ENCODE results near the gene ADGRB2.
A peak's percentile ranks its signal among the peaks of the same experiment; 100 is the strongest.

Gene ADGRB2

DNA sequence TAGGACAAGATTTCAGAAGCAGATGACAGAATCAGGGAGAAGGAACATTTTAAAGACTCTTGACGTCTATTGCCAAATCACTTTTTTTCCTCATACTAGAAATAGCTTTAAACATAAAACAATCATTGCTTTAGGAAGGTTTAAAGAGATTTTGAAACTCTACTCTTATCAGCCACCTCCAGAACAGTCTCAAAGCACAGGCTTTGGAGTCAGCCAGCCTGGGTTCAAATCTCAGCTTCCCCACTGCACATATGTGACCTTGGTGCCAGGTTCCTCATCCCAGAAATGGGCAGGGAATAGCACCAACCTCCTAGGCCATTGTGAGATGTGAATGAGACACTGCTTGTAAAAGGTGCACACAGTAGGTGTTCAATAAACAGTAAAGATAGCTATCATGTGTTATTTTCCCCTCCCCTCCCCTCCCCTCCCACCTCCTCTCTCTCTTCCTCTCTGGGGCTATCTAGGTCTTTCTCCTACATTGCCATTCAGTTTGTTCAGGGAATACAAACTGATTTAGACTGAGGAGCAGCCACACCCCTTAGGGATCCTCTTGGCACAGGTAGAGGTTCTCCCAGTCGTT, 31.0 kb upstream of the ADGRB2 start:
- no peak for DNase-seq

- no peak for DNase-seq
These were observed 29.6 kb upstream of the ADGRB2 start for GRCh38 chr1:31793586-31794285.

GRCh38 chr1:31793086-31793485, 28.9 kb upstream of the ADGRB2 start:
- no peak for DNase-seq

DNA sequence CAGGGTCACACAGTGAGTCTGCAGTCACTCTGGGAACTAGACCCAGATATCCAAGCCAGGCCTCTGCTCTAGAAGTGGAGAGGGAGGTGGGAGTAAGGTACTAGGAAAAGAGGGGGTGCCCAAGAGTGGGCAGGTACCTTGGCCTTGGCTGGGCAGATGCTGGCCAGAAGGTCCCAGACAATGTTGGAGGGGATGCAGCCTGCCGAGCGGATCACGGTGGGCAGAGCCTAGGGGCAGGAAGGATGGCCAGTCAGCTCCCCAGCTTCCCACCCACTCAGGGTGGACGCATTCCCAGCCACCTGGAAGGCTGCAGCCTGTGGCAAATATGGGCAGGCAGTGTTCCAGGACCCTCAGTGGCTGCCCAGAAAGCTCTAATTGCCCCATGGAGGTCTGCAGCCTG, 28.4 kb upstream of the ADGRB2 start:
- no peak for DNase-seq

DNA sequence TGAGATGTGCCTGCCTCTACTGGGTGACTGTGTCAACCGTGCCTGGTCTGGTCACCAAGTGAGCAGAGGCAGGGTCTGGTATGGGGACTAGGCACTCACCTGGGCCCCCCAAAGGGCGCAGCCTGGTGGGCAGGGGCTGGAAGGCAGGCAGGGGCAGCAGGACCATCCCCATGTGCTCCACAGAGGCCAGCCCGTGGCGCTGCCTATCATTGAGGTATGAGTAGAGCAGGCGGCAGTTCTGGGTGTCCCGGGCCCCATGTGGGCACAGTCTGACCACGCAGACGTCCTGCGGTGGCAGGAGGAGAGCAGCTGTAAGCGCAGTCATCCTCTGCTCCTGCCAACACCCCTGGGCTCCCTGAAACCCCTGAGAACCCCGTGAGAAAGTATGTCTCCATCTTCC, 28.0 kb upstream of the ADGRB2 start:
- DNase-seq: no peak

- no peak for DNase-seq
These were observed 27.2 kb upstream of the ADGRB2 start for GRCh38 chr1:31791131-31791858.

DNA sequence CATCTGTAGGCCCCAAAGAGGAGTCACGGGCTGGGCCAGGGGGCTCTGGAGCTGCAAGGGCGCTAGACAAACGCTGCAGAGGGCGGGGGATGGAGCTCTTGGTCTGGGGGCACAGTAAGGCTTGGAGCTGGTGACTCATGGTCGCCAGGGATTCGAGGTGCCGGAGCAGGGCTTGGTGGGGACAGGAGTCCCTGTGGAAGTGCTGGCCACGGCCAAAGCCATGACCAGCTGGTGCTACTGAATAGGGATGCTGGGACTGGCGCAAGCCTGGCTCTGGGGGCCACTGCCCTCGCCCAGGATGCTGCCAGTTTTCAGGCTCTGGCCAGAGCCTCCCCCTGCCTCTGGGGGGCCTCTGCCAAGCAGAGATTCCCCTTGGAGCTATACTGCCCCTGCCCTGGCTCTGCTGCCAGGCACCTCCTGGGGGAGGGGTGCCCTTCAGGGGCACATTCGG, 26.5 kb upstream of the ADGRB2 start:
- DNase-seq: no peak

- no peak for DNase-seq
These were observed 26.0 kb upstream of the ADGRB2 start for GRCh38 chr1:31790140-31790539.

GRCh38 chr1:31789259-31790065, 25.3 kb upstream of the ADGRB2 start:
- DNase-seq: peak; percentile 44 to 98 (median 89)

DNA sequence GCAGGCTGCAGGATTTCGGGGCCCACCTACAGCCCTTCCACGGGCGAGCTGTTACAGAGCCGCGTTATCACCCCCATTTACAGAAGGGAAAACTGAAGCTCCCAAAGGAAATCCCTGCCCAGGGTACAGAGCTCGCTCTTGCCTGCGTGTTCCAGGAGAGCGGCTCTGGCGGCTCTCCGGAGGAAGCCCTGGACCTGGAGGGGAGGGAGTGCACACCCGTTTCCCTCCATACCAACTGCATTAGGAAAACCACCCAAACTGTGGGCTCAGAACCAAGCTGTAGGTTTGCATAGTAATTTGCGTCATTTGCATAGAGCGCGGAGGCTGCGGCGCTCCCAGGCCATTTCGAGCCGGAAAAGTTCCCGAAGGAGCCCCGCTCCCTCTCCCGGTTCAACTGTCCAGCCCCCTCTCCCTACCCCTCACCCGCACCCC, 24.7 kb upstream of the ADGRB2 start:
- DNase-seq: peak in 3 of 51 donors; percentile 85 to 94 (median 87)

DNA sequence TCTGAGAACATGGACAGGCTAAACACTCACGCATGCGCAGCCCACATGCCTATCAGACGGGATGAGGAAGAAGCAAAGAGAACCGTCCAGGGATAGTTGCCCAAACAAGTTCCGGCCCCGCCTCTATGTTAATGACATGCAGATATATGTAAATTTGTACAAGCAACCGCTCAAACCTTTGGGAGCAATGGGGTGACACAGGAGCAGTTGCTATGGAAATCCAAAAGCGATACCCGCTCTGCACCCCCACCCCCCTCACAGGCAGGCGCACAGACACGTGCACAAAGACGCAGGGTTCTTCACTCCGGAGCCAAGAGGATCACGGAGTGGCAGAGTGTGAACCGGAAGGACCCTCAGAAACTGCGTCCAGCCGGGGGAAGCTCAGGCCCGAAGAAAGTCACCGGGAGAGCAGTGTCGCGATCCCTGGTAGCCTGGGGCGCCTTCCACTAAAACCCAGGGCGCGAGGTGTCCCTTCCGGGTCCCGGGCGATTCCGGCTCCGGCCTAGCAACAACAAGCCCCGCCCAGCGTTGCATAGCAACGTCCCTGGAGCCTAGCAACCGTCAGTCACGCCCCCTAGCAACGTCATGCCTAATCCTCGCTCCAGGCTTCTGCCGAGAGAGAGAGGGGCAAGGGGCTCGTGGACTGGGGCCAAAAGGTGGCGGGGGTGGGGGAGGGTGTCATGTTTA, 24.1 kb upstream of the ADGRB2 start:
- DNase-seq: peak; percentile 59 to 97 (median 89)

DNA sequence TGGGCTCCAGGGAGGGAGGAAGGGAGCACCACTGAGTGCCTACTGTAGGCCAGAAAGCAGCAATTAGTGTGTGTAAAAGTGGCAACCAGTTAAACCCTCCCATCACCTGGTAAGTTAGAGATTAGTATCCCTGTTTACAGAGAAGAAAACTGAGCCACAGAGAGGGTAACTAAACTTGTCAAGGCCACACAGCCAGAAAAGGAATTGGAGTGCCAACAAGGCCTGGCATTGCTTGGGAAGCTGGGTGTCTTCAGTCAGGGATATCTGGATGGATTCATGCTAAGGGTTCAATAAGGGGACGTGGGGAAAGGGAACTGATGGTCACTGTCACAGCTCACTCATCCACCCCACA, 23.6 kb upstream of the ADGRB2 start:
- DNase-seq: no peak

DNA sequence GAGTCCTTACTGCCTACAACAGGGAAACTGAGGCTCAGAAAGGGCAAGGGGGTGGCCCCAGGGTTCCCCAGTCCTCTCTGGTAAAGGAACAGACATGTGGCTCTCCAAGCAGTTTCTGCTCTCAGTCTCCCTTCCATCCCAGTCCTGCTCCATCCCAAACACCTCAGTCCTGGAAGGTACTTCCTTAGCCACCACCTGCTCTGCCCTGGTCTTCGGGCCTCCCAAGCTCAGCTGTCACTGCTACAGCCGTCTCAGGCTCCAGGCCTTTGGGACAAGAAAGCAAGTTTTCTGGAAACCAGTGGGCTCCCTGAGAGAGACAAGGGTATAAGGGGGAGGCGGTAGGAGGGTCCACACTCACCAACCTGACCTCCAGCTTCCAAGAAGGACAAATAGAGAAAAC, 23.1 kb upstream of the ADGRB2 start:
- no peak for DNase-seq

DNA sequence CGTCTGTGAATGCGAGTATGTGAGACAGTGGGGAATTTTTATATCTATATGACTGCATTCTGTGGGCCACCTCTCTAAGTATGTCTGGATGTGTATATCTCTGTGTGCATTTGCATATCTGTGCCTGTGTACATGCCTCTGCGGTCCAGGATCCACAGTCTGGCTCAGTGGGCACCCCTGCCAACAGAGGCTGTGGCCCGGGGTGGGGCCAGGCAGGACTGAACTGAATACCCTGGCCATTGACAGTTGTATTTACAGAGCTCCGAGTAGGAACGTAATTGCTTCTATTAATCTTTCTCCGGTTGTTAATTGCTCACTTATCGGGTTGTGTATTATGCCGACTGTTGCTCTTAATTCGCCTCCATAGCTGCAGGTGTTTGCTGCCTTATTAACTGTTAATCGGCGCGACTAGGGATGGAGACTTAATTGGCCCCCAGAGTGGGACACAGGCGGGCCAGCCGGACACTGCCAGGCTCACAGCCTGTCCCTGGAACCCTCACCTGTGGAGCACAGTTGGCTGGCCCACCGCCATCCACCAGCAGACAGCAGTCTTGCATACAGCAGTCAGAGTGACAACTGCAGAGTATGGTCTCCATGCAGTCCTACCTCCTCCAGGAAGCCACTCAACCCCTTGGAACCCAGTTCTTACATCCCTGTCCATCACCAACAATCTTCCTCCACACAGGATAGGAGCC, 22.4 kb upstream of the ADGRB2 start:
- DNase-seq: no peak

DNA sequence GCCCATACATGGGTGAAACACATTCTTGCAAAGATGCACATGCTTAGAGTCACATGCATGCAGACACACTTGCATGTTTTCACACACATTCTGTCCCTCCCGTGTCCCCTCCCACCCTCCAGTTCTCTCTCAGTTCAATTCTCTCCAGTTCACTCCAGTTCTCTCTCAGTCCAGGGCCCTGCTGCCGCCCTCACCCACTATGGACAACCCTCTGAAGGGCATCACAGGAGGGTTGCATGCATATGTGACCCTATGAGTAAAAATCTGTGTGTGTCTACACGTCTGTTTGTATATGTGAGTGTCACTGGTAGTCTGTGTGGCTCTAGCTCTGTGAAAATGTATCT, 21.8 kb upstream of the ADGRB2 start:
- no peak for DNase-seq

DNA sequence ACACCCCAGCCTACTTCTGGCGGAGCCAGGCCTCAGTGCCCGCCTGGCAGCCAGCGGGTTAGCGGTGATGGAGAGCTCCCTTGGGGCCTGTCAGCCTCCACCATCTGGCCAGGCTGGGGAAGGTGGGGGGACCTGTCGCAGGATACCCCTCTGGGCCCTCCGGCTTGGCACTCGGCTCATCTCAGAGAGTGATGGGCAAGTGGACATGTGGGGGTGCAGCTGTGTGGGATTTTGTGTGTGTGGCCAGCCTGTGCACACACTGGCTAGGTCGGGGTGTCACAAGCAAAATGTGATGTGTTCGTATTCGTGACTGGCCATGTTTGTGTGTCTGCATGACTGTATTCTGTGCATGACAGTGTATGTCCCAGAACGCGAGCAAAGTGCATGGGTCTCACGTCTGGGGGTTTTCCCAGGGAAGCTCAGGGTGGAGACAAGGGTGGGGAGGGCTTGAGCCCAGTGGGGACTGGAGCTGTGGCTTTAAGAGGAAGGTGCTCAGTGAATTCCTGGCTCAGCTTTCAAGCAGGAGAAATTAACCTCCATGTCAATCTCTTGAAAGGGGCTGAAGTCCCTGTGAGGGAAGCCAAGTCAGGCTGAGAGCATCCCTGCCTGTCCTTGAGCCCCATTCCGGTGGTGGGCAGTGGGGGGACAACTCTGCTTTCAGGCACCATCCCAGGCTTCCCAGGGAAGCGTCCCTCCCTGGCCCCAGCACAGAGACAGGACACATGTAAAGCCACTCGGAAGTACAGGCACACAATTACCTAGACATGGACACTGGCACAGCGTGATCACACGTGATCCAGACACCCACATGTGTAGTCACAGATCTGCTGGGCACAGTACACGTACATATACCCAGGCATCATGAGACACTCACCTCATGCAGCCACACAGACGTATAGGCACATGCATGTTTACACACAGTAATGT, 21.1 kb upstream of the ADGRB2 start:
- no peak for DNase-seq

DNA sequence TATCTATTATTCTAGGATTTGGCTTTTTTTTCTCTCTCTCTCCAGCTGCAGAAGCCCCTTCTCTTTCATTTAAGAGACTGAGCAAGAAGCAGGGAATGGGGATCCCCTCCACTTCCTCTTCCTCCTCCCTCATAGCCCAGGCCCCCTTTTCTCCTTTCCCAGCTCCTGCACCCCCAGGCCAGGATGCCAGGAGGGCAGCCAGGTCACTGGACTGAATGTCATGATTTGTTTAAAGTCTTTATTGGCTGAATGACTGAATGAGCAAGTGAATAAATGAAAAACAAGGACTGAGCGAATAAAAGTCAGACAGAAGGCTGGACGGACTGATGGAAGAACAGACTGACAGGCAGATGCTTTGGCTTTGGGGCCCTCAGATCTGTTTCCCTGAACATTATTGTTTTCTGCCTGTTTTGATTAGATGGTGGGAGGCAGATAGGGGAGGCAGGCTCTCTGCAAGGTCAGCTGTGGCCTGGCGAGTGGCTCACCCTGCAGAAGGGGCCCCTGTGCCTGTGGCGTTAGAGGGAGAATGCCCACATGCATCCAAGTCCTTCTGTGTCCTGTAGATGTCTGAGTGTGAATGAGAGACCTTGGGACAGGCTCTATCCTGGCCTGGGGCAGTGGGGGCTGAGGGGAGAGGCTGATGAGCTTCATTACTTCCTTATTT, 20.3 kb upstream of the ADGRB2 start:
- DNase-seq: no peak

DNA sequence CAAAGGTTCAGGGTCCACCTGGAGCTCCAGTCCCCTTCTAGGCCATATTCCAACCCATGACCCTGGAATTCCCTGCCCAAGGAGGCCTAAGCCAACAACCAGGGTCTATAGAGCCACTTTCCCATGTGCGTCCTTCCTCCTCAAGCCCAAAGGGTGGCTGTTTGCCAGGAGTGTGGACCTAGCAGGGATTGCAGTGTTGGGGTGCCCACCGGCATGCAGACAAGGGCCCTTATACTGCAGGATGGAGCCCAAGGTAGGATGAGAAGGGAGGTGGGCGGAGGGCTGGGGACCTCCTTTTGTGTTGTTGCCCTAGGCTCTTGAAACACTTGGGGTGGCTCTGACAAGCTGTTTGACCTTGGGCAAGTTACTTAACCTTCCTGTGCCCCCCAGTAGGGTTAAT, 19.7 kb upstream of the ADGRB2 start:
- DNase-seq: no peak

Measured in hypothalamus (tissue), 51 donors.